ENCODE data around the gene ANKRD6.

DNA sequence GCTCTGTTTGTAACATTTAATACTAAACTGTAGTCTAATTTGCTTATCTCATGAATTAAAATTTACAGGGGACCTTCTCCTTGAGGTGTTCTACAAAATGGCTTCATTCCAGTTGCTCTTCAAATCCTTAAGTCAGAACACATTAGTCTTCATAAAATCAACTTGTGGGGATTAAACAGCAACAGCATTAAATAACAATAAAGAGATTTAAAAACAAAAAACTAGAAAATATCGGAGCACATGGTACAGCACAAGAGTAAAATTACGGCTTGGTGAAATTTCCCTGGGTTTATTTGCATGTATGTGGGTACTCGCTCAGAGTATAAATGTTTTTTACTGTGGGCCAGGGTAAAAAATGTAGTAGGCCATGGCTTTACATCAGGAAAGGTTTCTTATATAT, 32.9 kb upstream of the ANKRD6 start:
- TF ChIP-seq, protein P1, sequence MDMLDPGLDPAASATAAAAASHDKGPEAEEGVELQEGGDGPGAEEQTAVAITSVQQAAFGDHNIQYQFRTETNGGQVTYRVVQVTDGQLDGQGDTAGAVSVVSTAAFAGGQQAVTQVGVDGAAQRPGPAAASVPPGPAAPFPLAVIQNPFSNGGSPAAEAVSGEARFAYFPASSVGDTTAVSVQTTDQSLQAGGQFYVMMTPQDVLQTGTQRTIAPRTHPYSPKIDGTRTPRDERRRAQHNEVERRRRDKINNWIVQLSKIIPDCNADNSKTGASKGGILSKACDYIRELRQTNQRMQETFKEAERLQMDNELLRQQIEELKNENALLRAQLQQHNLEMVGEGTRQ (IDR thresholded peaks at IDR 0.05; ENCODE audit: borderline replicate concordance, low read depth, low read length): no peak
- TF ChIP-seq JUND (IDR thresholded peaks at IDR 0.05): no peak
